GM12865 (cell line): ENCODE measurements around the gene NCAN.

Experiments used
- DNase-seq: peaks from one replicate; pipeline ENCODE4 v3.0.0; 2010; ENCODE audit warnings: low read depth
- H3K4me3 ChIP-seq: 2 replicates; pipeline ENCODE4 v1.5.1; 2011; ENCODE audit warnings: mild to moderate bottlenecking, low read depth, low read length, control low read depth
- CTCF ChIP-seq: IDR thresholded peaks from 2 replicates; pipeline ENCODE4 v1.5.1; 2011; ENCODE audit warnings: low read length, control low read depth, low read depth, inconsistent platforms; ENCODE audit not compliant: insufficient read depth; ENCODE audit errors: missing control alignments

Gene NCAN

DNA sequence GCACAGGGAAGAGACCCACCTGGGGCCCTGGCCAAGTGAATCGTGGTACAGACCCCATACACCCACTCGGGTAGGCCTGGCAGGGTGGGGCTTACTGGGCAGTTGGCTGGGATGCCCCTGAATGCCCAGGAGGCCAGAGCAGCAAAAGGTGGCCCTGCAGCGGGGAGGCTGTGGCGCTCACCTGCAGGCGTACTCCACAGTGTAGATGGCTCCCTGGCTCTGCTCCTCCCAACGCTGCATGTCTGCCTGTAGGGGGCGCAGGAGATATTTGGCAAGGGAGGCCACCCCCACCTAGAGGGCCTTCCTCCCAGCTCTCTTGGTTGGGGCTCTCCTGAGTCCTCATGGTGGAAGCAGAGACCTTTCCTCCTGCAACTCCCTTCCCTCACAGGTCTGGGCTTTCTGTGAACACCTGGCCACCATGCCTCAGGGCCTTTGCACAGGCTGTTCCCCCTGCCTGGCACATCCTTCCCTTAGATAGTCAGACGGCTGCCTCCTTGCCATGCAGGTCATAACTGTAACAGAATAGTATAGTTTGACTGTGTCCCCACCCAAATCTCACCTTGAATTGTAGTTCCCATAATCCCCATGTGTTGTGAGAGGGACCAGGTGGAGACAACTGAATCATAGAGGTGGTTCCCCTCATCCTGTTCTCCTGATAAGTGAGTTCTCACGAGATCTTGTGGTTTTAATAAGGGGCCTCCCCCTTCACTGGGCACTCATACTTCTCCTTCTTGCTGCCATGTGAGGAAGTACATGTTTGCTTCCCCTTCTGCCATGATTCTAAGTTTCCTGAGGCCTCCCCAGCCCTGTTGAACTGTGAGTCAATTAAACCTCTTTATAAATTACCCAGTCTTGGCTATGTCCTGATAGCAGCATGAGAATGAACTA is 25.7 kb upstream of the NCAN start:
- TF ChIP-seq CTCF, result peak; percentile 67
- peak; percentile 72 for DNase-seq
- no peak overlapping the region for H3K4me3 ChIP-seq

GRCh38 chr19:19186742-19187141 is 25.0 kb upstream of the NCAN start:
- DNase-seq, result no peak
- TF ChIP-seq CTCF, result no peak
- no peak overlapping the region for H3K4me3 ChIP-seq

GRCh38 chr19:19191768-19192077 is 20.0 kb upstream of the NCAN start:
- no peak for DNase-seq

GRCh38 chr19:19192078-19192882 is 19.5 kb upstream of the NCAN start, which contains the start of the genes BORCS8 and RFXANK:
Gene BORCS8 (minus strand): TSS chr19:19192152. CDS start chr19:19192117, 35 bp downstream.
Gene RFXANK (plus strand): TSS chr19:19192258. CDS start chr19:19193947, 1,689 bp downstream.
- no peak for TF ChIP-seq CTCF
- peak; percentile 99 for DNase-seq
- peak within 1 kb of the TSS; percentile 100 for H3K4me3 ChIP-seq

More at GRCh38 chr19:19191768-19192077, 20.0 kb upstream of the NCAN start:
- peak overlapping the region; percentile 100 for H3K4me3 ChIP-seq
- no peak for TF ChIP-seq CTCF

- peak overlapping the region; percentile 92 for H3K4me3 ChIP-seq
- no peak for DNase-seq
Observed at GRCh38 chr19:19192910-19193423, 18.8 kb upstream of the NCAN start.

GRCh38 chr19:19193926-19194325 is 17.8 kb upstream of the NCAN start:
- no peak for TF ChIP-seq CTCF
- DNase-seq, result no peak
- H3K4me3 ChIP-seq, result peak overlapping the region; percentile 92

More at GRCh38 chr19:19192910-19193423, 18.8 kb upstream of the NCAN start:
- no peak for TF ChIP-seq CTCF
